Astrocyte of the spinal cord (primary cell): ENCODE results near the gene SARDH.
A peak's percentile ranks its signal among the peaks of the same experiment; 100 is the strongest.

Source experiments
- DNase-seq: peaks from one replicate; pipeline ENCODE4 v3.0.0; 2011; ENCODE audit warnings: low read depth, low spot score
- H3K4me3 ChIP-seq: 2 replicates; pipeline ENCODE4 v1.5.1; 2011; ENCODE audit warnings: low read depth, mild to moderate bottlenecking, low read length, moderate library complexity
- CTCF ChIP-seq: IDR thresholded peaks from 2 replicates; pipeline ENCODE4 v1.5.1; 2012; ENCODE audit warnings: low read depth, mild to moderate bottlenecking, low read length, inconsistent platforms
- in situ Hi-C: cut with HindIII; loops from 2 replicates; pipeline ENCODE4 v1.10.0; 2017; ENCODE audit warnings: low sequenced_read_pairs

The SARDH gene

GRCh38 chr9:133661846-133662540 lies 76.2 kb downstream of the SARDH start:
- H3K4me3 ChIP-seq, result no peak overlapping the region
- DNase-seq, result no peak
- in situ Hi-C loops, result no loop called here
- no peak for TF ChIP-seq CTCF

- no peak for DNase-seq
- no peak overlapping the region for H3K4me3 ChIP-seq
- in situ Hi-C loops, result no loop called here
- TF ChIP-seq CTCF, result no peak
Measured at GRCh38 chr9:133659516-133659915, 78.6 kb downstream of the SARDH start.

GRCh38 chr9:133658442-133659431 lies 79.4 kb downstream of the SARDH start:
- DNase-seq, result peak; percentile 40
- no peak overlapping the region for H3K4me3 ChIP-seq
- in situ Hi-C loops, result no loop called here
- TF ChIP-seq CTCF, result no peak

GRCh38 chr9:133657120-133657661 lies 81.0 kb downstream of the SARDH start:
- in situ Hi-C loops, result no loop called here
- no peak for DNase-seq
- no peak overlapping the region for H3K4me3 ChIP-seq
- TF ChIP-seq CTCF, result no peak

- no peak overlapping the region for H3K4me3 ChIP-seq
- no peak for TF ChIP-seq CTCF
- in situ Hi-C loops, result no loop called here
- no peak for DNase-seq
Measured at GRCh38 chr9:133656211-133657119, 81.7 kb downstream of the SARDH start.

GRCh38 chr9:133655701-133656100 lies 82.5 kb downstream of the SARDH start:
- no peak for TF ChIP-seq CTCF

More at GRCh38 chr9:133655701-133656100, 82.5 kb downstream of the SARDH start:
- in situ Hi-C loops, result no loop called here
- H3K4me3 ChIP-seq, result no peak overlapping the region
- no peak for DNase-seq
